Ovary (tissue), 3 donors: ENCODE data around the gene GABBR1.

ENCODE experiments used
- EP300 ChIP-seq: sonication (generic); formaldehyde crosslinking; IDR thresholded peaks from one replicate; pipeline ENCODE4 v1.6.1; 2017; ENCODE audit warnings: antibody characterized with exemption
- POLR2A ChIP-seq: fragments of 450-650 bp; IDR thresholded peaks from one replicate; pipeline ENCODE4 v1.6.1; 2017; ENCODE audit warnings: antibody characterized with exemption, mild to moderate bottlenecking, moderate library complexity
- TF ChIP-seq, protein P1 (sequence below), 3 donors: fragments of 450-650 bp in 2 of 3; fragments of 200-600 bp in 1 of 3; IDR thresholded peaks; one replicate each; pipeline versions ENCODE4 v1.5.1 to v1.8.0; 2016 to 2022; ENCODE audit warnings: antibody characterized with exemption in 3 of 3, mild to moderate bottlenecking in 1 of 3
- donor health status: DM: no; HTN: no; CAD: no.

DNA sequence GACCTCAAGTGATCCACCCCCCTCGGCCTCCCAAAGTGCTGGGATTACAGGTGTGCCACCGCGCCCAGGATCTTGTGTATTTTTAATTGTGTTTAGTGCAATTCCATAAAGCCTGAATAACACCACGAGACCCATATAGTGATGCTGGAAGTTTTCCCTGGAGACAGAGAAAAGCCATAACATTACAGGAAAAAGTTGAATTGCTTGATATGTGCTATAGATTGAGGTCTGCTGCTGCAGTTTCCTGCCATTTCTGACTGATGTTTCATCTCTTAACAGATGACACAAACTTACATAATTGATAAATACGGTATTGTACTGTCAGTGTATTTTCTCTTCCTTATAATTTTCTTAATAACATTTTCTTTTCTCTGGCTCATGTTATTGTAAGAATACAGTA lies 66.1 kb downstream of the GABBR1 start:
- TF ChIP-seq, protein P1, sequence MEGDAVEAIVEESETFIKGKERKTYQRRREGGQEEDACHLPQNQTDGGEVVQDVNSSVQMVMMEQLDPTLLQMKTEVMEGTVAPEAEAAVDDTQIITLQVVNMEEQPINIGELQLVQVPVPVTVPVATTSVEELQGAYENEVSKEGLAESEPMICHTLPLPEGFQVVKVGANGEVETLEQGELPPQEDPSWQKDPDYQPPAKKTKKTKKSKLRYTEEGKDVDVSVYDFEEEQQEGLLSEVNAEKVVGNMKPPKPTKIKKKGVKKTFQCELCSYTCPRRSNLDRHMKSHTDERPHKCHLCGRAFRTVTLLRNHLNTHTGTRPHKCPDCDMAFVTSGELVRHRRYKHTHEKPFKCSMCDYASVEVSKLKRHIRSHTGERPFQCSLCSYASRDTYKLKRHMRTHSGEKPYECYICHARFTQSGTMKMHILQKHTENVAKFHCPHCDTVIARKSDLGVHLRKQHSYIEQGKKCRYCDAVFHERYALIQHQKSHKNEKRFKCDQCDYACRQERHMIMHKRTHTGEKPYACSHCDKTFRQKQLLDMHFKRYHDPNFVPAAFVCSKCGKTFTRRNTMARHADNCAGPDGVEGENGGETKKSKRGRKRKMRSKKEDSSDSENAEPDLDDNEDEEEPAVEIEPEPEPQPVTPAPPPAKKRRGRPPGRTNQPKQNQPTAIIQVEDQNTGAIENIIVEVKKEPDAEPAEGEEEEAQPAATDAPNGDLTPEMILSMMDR (IDR thresholded peaks at IDR 0.05): no peak
- TF ChIP-seq POLR2A (no peak), EP300 (no peak)
